Keratinocyte (primary cell): ENCODE results near the gene FMNL2.

ENCODE experiments used
- EZH2 ChIP-seq: IDR thresholded peaks from one replicate; pipeline ENCODE4 v1.6.1; 2012; ENCODE audit warnings: inconsistent platforms, mild to moderate bottlenecking, low read length, moderate library complexity
- TF ChIP-seq, protein P1 (sequence below), 3 experiments: IDR thresholded peaks in 1 of 3; conservative IDR thresholded peaks in 1 of 3; optimal IDR thresholded peaks in 1 of 3; 2 replicates in 2 of 3; 3 replicates in 1 of 3; pipeline versions ENCODE3 to v1.5.1; 2011; ENCODE audit warnings: low read length in 3 of 3, mild to moderate bottlenecking in 3 of 3, moderate library complexity in 2 of 3, control low read depth in 1 of 3, inconsistent platforms in 1 of 3; ENCODE audit not compliant: insufficient read depth in 2 of 3; ENCODE audit errors: extremely low read depth in 1 of 3

DNA sequence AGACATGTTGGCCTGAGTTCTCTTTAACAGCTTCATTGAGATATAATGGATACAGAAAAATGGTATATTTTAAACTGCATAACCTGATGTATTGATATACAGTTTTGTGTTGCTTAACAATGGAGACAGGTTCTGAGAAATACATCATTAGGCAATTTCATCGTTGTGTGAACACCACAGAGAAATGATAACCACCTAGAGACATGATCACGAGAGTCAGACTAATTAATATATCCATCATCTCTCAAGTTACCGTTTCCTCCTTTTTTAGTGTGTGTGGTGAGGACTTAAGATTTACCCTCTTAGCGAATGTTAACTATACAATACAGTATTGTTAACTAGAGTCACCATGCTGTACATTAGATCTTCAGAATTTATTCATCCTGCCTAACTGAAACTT lies 178.1 kb downstream of the FMNL2 start:
- TF ChIP-seq, protein P1, sequence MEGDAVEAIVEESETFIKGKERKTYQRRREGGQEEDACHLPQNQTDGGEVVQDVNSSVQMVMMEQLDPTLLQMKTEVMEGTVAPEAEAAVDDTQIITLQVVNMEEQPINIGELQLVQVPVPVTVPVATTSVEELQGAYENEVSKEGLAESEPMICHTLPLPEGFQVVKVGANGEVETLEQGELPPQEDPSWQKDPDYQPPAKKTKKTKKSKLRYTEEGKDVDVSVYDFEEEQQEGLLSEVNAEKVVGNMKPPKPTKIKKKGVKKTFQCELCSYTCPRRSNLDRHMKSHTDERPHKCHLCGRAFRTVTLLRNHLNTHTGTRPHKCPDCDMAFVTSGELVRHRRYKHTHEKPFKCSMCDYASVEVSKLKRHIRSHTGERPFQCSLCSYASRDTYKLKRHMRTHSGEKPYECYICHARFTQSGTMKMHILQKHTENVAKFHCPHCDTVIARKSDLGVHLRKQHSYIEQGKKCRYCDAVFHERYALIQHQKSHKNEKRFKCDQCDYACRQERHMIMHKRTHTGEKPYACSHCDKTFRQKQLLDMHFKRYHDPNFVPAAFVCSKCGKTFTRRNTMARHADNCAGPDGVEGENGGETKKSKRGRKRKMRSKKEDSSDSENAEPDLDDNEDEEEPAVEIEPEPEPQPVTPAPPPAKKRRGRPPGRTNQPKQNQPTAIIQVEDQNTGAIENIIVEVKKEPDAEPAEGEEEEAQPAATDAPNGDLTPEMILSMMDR (optimal IDR thresholded peaks at IDR 0.05 in 1 of 3, IDR thresholded peaks at IDR 0.05 in 1 of 3, conservative IDR thresholded peaks at IDR 0.05 in 1 of 3; ENCODE audit: extremely low read depth in 1 of 3, insufficient read depth in 2 of 3, low read length in 3 of 3), result no peak
- no peak for TF ChIP-seq EZH2
